Upper lobe of left lung (tissue), 4 donors: ENCODE results near the gene WNK2.

Experiments
- POLR2AphosphoS5 ChIP-seq, 2 donors: sonication (generic); formaldehyde crosslinking; IDR thresholded peaks; one replicate each; pipeline ENCODE4 v1.5.1; 2017; ENCODE audit warnings: antibody characterized with exemption in 2 of 2
- TF ChIP-seq, protein P1 (sequence below), 6 experiments: fragments of 450-650 bp in 4 of 6; fragments of 200-600 bp in 2 of 6; sonication (generic) in 2 of 6; IDR thresholded peaks; one replicate each; pipeline ENCODE4 v1.5.1; 2016 to 2019; ENCODE audit warnings: antibody characterized with exemption in 6 of 6

DNA sequence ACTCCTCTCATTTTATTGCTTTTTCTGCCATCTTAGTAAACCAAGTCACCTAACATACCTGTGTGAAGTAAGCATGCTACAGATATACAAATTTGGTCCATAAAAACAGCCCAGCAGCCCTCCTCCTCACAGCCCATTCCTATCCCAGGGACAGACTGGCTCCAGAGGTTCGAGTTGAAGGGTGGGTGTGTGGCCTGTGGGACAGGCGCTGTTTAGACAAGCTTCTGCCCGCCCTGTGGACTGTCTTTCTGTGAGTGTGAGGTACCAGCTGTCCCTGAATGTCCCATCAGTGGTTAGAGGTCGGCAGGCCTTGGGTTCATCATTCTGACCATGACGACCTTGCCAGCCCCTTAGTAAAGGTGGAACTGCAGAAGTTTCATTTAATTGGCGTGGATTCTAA is 82.0 kb downstream of the WNK2 start:
- no peak for TF ChIP-seq POLR2AphosphoS5 (IDR thresholded peaks at IDR 0.05)
- TF ChIP-seq, protein P1, sequence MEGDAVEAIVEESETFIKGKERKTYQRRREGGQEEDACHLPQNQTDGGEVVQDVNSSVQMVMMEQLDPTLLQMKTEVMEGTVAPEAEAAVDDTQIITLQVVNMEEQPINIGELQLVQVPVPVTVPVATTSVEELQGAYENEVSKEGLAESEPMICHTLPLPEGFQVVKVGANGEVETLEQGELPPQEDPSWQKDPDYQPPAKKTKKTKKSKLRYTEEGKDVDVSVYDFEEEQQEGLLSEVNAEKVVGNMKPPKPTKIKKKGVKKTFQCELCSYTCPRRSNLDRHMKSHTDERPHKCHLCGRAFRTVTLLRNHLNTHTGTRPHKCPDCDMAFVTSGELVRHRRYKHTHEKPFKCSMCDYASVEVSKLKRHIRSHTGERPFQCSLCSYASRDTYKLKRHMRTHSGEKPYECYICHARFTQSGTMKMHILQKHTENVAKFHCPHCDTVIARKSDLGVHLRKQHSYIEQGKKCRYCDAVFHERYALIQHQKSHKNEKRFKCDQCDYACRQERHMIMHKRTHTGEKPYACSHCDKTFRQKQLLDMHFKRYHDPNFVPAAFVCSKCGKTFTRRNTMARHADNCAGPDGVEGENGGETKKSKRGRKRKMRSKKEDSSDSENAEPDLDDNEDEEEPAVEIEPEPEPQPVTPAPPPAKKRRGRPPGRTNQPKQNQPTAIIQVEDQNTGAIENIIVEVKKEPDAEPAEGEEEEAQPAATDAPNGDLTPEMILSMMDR (IDR thresholded peaks at IDR 0.05) = no peak
